ENCODE measurements around the gene C10orf62.
"Not testable (repeated sequence)": the region's sequence is repeated elsewhere in the genome, so short reads cannot be mapped to it uniquely, and the experiment has no call there.

The C10orf62 gene

GRCh38 chr10:97564776-97565175, 24.7 kb upstream of the C10orf62 start:
- in situ Hi-C loops (cut with MboI; ENCODE audit: low sequenced_read_pairs) = no loop called here

DNA sequence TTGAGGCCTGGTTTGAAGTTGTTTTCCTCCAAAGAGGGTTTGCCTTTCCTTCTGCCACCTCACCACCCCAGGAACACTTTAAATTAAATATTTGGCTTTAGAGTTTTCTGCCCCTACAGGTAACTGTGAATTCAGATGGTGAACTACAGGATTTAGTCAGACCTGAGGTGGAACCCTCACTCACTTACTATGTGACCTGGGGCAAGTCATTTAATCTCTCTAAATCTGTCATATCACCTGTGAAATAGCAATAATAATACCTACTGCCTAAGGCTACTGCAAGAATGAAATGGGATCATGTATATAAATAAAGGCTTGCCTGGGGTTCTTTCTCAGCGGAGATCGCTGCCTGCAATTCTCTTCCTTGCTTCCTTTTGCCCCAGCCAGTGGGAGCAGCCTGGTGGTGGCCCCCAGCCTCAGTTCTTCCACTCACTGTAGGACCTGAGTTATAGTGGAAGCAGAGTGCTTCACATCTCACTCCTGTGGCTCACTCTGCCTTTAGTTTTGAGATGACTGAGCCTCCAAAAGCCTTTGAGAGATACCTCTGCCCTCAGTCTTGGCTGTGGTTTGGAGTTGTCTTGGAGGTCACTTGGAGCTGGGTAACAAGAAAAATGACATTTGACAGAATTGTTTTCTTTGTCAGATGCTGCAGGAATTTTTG, 23.1 kb upstream of the C10orf62 start:
- in situ Hi-C loops (cut with MboI; ENCODE audit: low sequenced_read_pairs) = no loop called here

- in situ Hi-C loops (cut with MboI; ENCODE audit: low sequenced_read_pairs) = no loop called here
Measured at GRCh38 chr10:97567891-97568290, 21.6 kb upstream of the C10orf62 start.

DNA sequence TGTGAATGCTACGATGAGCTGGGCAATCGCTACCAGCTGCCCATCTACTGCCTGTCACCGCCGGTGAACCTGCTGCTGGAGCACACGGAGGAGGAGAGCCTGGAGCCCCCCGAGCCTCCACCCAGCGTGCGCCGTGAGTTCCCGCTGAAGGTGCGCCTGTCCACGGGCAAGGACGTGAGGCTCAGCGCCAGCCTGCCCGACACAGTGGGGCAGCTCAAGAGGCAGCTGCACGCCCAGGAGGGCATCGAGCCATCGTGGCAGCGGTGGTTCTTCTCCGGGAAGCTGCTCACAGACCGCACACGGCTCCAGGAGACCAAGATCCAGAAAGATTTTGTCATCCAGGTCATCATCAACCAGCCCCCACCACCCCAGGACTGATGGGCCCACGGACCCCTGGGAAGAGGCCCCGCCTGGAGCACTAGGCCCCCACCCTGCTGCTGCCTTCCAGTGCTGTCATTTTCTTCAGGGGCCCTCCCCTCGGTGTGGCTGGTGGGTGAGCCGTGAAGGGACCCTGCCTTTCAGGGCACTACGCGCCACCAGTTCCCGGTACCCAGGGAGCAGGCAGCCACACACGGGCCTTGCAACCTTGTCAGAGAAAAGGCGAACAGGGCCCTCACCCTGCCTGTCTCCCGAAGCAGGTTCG, 19.3 kb upstream of the C10orf62 start:
- in situ Hi-C loops (cut with MboI; ENCODE audit: low sequenced_read_pairs) = no loop called here

DNA sequence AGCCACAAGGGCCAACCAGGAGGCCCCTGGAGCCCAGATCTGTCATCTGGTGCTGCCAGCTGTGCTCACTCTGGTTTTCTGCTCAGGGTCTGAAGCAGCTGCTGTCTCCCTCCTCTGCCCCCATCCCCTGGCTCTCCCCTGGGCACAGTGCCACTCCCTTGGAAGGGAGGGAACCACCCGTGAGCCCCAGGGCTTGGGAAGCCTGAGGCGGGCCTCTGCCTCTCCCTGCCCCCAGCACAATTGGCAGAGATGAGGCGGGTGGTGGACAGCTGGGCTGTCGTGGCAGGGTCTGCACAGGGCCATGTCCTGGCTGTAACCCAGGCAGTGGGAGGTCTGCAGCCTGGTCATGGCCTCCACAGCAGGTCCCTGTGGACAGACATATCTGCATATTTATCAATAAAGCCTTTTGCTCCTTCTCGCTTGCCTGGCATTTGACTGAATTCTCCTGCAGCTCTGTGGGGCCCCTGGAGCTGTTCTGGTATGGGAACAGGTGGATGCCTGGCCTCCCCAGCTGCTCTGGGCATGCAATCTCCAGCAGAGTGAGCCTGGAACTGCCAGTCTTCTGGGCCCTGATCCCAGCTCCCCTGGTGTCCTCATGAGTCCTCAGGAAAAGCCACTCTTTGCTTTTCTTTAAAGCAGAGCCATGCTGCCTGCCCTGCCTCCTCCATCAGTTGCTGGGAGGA, 18.6 kb upstream of the C10orf62 start:
- in situ Hi-C loops (cut with MboI; ENCODE audit: low sequenced_read_pairs) = no loop called here

GRCh38 chr10:97571622-97572021, 17.9 kb upstream of the C10orf62 start:
- in situ Hi-C loops (cut with MboI; ENCODE audit: low sequenced_read_pairs) = no loop called here

GRCh38 chr10:97572214-97572989, 17.1 kb upstream of the C10orf62 start, which contains the start of gene ANKRD2:
TSS of gene ANKRD2 (plus strand) at chr10:97572779. CDS start at chr10:97572789, 10 bp downstream.
- in situ Hi-C loops (cut with MboI; ENCODE audit: low sequenced_read_pairs) = no loop called here

- in situ Hi-C loops (cut with MboI; ENCODE audit: low sequenced_read_pairs) = no loop called here
Measured at GRCh38 chr10:97573021-97573420, 16.5 kb upstream of the C10orf62 start.

- in situ Hi-C loops (cut with MboI; ENCODE audit: low sequenced_read_pairs) = no loop called here
Measured at GRCh38 chr10:97573672-97574071, 15.8 kb upstream of the C10orf62 start.

DNA sequence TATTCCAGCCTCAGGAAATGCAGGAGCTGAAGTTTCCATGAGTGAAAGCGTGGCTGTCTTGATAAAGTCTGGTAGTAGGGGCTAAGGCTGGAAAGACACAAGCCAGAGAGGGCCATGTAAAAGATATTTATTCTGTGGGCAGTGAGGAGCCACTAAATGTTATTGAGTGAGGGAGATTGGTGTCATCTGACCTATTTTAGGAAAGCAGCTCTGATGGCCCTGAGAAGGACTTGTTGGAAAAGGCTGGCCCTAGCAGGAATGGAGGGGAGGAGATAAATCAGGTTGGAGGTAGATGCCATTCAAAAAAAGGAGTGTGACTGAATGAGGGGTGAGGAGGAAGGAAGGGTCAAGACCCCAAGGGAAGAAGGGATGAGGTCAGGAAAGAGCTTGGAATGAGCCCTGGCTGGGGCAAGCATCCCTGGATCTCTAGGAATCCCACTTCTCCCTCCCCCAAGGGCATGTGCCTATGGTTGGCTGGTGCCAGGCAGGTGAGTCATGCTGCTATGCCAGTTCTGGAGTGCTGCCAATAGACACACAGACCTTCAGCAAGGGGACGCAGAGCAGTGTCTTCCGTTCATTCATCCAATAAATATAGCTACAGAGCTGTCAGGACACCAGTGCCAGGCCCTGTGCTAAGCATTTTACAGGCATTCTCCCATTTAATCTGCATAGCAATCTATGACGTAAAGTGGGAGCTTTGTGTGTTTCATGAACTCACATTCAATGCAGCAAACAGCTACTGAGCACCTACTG, 15.0 kb upstream of the C10orf62 start:
- in situ Hi-C loops (cut with MboI; ENCODE audit: low sequenced_read_pairs) = no loop called here

DNA sequence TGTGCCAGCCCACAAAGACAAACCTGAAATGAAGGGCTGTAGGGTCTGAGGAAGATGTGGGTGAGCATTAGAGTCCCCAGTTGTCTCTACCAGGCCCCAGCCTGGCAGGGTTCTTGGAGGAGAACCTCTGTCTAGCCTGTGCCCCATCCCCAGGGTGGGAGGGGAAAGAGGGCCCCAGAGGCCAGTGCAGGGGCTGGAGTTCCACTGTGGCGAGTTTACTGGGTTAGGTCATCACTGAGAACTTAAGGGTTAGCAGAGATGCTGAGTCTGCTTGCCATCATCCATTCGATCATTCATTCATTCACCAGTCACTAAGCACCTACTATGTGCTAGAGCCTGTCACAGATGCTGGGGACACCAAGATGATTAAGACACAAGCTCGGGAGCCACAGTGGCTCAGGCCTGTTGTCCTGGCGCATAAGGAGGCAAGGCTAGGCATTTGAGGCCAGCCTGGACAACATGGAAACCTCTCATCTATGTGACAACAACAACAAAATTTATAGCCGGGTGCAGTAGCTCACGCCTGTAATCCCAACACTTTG, 14.3 kb upstream of the C10orf62 start:
- in situ Hi-C loops (cut with MboI; ENCODE audit: low sequenced_read_pairs) = no loop called here

- in situ Hi-C loops (cut with MboI; ENCODE audit: low sequenced_read_pairs) = not testable (repeated sequence)
Measured at GRCh38 chr10:97576487-97576886, 13.0 kb upstream of the C10orf62 start.

DNA sequence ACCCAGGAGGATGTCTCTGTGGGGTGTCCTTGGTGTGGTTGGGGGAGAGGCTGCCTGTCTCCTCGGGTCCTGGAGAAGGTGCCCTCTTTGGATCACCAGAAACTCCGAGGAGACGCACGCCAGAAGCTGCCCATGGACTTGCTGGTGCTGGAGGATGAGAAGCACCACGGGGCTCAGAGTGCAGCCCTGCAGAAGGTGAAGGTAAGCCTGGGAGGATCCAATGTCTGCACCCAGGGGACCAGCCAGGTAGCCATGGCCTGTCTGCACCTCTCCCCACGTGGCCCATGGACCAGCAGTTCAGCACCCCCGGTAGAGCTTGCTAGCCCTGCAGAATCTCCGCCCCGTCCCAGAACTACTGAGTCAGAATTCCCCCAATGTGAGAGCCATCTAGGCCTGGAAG, 11.8 kb upstream of the C10orf62 start:
- in situ Hi-C loops (cut with MboI; ENCODE audit: low sequenced_read_pairs) = no loop called here

GRCh38 chr10:97578171-97578844, 11.2 kb upstream of the C10orf62 start:
- in situ Hi-C loops (cut with MboI; ENCODE audit: low sequenced_read_pairs) = no loop called here

- in situ Hi-C loops (cut with MboI; ENCODE audit: low sequenced_read_pairs) = no loop called here
Measured at GRCh38 chr10:97580421-97581367, 8.8 kb upstream of the C10orf62 start.

DNA sequence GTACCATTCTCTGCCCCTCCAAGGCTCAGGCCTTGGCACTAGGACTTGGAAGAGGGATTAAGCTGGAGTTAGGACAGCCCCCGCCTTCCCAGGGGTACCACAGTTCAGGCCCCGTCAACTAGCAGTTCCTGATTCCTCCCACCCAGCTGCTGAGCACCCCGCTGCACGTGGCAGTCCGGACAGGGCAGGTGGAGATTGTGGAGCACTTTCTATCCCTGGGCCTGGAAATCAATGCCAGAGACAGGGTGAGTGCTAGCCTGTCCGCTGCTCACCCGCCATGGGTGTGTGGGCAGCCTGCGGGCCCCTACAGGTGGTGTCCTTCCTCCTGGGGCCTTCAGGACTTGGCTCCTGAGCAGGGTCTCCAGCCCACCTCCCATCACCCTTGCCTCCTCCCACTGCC, 7.4 kb upstream of the C10orf62 start:
- in situ Hi-C loops (cut with MboI; ENCODE audit: low sequenced_read_pairs) = no loop called here

- in situ Hi-C loops (cut with MboI; ENCODE audit: low sequenced_read_pairs) = no loop called here
Measured at GRCh38 chr10:97583476-97583875, 6.0 kb upstream of the C10orf62 start.

GRCh38 chr10:97584060-97584797, 5.3 kb upstream of the C10orf62 start, which contains the start of gene HOGA1:
TSS of gene HOGA1 (plus strand) at chr10:97584389. CDS start at chr10:97584704, 315 bp downstream.
- in situ Hi-C loops (cut with MboI; ENCODE audit: low sequenced_read_pairs) = no loop called here
